Measurements from ENCODE around the gene PRKCE.

- TF ChIP-seq CTCF (IDR thresholded peaks at IDR 0.05) (peak in 3 of 4 experiments; percentile 22 to 73 (median 55)), POLR2A (IDR thresholded peaks at IDR 0.05) (peak; percentile 91)
Observed at GRCh38 chr2:45650851-45651414, 542 bp upstream of the PRKCE start.
